GM12891 (cell line): ENCODE results near the gene ERFE.

Experiments
- DNase-seq: peaks from one replicate; pipeline ENCODE4 v3.0.0; 2011; ENCODE audit warnings: low spot score; ENCODE audit not compliant: insufficient read length
- FAIRE-seq: peaks from 2 replicates; lab custom pipeline; 2011; peaks lifted over from hg19 to GRCh38; lab: Jason Lieb, UNC
- PAX5 ChIP-seq: IDR thresholded peaks from 2 replicates; pipeline ENCODE4 v1.6.1; 2011; ENCODE audit warnings: low read length, moderate library complexity, mild to moderate bottlenecking; ENCODE audit not compliant: insufficient read depth, severe bottlenecking
- POLR2A ChIP-seq: IDR thresholded peaks from 2 replicates; pipeline ENCODE4 v1.6.1; 2011; ENCODE audit warnings: low read depth, low read length, control low read depth
- POLR2AphosphoS5 ChIP-seq: IDR thresholded peaks from 2 replicates; pipeline ENCODE4 v1.6.1; 2011; ENCODE audit warnings: low read depth, low read length, control low read depth
- POU2F2 ChIP-seq: IDR thresholded peaks from 2 replicates; pipeline ENCODE4 v1.6.1; 2011; ENCODE audit warnings: low read depth, mild to moderate bottlenecking, control low read depth, low read length, moderate library complexity
- SPI1 ChIP-seq: IDR thresholded peaks from 2 replicates; pipeline ENCODE4 v1.6.1; 2011; ENCODE audit warnings: low read depth, low read length, control low read depth
- TAF1 ChIP-seq: IDR thresholded peaks from 2 replicates; pipeline ENCODE4 v1.6.1; 2011; ENCODE audit warnings: low read depth, low read length, control low read depth

ERFE gene

GRCh38 chr2:238120463-238121298 lies 38.1 kb upstream of the ERFE start:
- DNase-seq = no peak
- TF ChIP-seq POLR2AphosphoS5 = no peak
- no peak for TF ChIP-seq PAX5
- no peak for TF ChIP-seq SPI1
- TF ChIP-seq POU2F2 = no peak
- no peak for TF ChIP-seq POLR2A
- TF ChIP-seq TAF1 = no peak
- FAIRE-seq = no peak

DNA sequence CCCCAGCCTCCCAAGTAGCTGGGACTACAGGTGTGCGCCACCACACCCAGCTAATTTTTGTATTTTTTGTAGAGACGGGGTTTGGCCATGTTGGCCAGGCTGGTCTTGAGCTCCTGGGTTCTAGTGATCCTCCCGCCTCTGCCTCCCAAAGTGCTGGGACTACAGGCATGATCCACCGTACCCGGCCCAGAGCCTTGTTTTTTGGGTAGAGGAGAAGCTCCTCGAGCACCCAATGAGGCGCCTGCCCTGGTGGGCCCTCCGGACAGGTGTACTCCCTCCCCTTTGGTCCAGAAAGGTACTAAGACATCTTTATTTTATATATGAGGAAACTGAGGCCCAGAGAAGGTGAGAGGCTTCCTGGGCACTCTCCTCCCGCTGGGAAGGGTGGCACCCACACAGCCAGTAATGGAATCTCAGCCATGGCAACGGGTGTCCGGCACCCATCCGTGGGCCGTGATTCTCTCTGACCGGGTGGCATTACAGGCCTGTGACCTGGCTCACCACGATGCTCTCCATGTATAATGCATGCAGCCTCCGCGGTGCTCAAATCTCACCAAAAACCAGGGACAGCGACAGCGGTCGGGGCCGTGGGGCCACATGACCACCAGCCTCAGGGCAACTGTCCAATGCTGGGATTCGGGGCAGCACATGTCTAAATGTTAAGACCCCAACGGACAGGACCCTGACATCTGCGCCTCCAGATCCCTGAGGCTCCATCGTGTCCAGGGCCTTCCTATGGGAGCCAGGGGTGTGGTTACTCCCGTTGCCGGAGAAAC lies 37.1 kb upstream of the ERFE start:
- DNase-seq = no peak
- FAIRE-seq = no peak
- TF ChIP-seq PAX5 (no peak), POLR2AphosphoS5 (no peak)

DNA sequence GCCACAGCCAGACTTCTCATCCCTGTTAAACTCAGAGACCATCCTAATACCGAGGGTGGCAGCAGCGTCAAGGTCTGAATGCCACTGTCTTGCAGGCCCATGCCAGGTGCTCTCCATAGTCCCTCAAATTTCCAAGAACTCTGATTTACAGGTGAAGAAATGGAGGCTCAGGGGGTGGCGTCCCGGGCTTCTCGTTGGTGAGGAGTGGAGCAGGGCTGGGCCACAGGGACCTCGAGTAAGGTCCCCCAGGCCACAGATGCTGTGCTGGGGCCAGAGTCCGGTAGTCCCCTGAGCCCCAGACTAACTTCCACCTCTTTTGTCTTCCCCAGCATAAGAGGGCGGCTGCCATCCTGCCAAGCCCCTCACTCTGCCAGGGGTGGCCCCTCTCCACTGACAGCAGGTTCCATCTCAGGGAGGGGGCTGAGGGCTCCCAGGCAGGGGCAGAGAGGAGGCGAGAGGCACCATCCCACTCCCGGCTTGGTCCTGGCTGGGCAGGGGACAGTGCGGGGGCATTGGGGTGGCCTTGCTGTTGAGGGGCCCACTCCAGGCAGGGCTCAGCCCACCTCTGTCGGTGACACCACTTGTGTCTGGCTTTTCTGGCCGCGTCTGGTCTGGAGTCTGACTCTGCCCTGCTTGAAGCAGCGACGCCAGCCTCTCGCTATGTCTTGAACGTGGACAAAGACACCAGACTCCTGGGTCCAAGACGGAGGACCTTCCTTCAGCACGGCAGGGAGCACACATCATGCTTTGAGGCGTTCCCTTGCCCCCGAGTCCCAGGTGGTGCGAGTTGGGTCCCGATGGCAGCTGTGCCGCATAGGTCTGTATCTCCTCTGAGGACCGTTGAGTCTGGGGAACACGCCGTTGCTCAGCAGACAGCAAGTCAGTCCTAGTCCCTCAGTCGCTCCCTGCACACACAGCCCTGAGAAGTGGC lies 36.2 kb upstream of the ERFE start:
- DNase-seq (no peak), FAIRE-seq (no peak)
- TF ChIP-seq SPI1 = no peak
- no peak for TF ChIP-seq PAX5
- no peak for TF ChIP-seq POU2F2
- TF ChIP-seq TAF1 = no peak
- no peak for TF ChIP-seq POLR2AphosphoS5
- no peak for TF ChIP-seq POLR2A

DNA sequence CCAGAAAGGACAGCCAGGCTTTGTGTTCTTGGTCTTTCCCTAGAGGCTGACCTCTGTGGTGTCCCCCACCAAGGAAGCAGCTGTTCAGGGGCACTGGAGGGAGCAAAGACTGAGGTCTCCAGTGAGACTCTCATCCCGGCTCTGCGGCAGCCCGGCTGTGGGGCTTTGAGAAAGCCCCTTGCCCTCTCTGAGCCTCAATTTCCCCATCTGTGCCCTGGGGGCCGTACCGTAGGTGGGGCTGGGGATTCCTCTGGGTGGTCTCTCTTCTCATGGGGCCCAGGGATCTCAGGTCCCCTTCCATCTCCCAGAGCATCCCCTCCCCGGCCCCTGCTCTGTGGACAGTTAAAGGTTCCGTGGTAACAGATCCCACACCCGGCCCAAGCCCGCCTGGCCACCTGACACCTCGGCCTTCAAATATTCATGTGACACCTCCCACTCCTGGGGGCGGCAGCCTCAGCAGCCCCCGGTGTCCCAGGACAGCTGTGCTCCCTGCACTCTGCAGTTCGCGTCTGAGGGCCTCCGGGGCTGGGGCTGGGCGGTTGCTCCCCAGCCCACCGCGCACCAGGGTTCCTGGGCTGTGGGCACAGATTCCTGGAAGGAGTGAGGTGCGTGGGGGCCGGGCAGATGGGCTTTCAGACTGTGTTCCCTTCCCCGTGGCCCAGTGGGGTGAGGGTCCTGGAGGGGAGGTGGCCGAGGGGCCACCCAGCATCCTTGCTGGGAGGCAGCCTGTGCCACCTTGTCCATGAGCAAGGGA lies 35.4 kb upstream of the ERFE start:
- FAIRE-seq (no peak), DNase-seq (no peak)
- TF ChIP-seq POLR2A = no peak
- TF ChIP-seq SPI1 = no peak
- no peak for TF ChIP-seq POU2F2
- no peak for TF ChIP-seq POLR2AphosphoS5
- TF ChIP-seq PAX5 = no peak
- TF ChIP-seq TAF1 = no peak

- DNase-seq (no peak), FAIRE-seq (no peak)
- TF ChIP-seq TAF1 (no peak), POU2F2 (no peak), PAX5 (no peak), SPI1 (no peak), POLR2AphosphoS5 (no peak), POLR2A (no peak)
Observed at GRCh38 chr2:238123991-238124470, 34.7 kb upstream of the ERFE start.

DNA sequence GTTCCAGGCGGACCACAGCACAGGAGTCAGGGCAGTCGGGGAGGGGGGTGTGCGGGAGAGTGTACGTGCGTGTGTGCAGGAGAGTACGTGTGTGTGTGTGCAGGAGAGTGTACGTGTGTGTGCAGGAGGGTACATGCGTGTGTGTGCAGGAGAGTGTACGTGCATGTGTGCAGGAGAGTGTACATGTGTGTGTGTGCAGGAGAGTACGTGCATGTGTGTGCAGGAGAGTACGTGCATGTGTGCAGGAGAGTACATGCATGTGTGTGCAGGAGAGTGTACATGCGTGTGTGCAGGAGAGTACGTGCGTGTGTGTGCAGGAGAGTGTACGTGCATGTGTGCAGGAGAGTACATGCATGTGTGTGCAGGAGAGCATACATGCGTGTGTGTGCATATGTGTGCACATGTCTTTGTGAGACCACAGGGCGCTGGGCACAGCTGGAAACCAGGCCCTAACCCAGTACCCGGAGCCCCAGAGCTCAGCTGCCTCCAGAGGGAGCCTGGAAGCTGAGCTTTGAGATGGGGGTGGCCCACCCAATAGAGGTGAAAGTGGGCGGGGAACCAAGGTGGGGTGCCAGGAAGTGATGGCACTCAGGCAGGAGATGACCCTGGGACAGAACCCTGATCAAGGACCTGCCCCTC lies 34.2 kb upstream of the ERFE start:
- FAIRE-seq = peak; percentile 83
- TF ChIP-seq POLR2AphosphoS5 = no peak
- TF ChIP-seq TAF1 = no peak
- no peak for TF ChIP-seq SPI1
- TF ChIP-seq POLR2A = no peak
- no peak for TF ChIP-seq POU2F2
- TF ChIP-seq PAX5 = no peak
- DNase-seq = no peak

- TF ChIP-seq POLR2AphosphoS5 (no peak), POU2F2 (no peak), POLR2A (no peak), TAF1 (no peak), SPI1 (no peak), PAX5 (no peak)
- no peak for FAIRE-seq
- DNase-seq = no peak
Observed at GRCh38 chr2:238125127-238125885, 33.5 kb upstream of the ERFE start.
